CD4-positive, alpha-beta T cell treated with Interleukin-15 for 1 hour (primary cell): ENCODE results near the gene CCDC81.

Experiments
- DNase-seq: peaks from one replicate; pipeline ENCODE4 v3.0.0-alpha.2; 2020

CCDC81 gene

DNA sequence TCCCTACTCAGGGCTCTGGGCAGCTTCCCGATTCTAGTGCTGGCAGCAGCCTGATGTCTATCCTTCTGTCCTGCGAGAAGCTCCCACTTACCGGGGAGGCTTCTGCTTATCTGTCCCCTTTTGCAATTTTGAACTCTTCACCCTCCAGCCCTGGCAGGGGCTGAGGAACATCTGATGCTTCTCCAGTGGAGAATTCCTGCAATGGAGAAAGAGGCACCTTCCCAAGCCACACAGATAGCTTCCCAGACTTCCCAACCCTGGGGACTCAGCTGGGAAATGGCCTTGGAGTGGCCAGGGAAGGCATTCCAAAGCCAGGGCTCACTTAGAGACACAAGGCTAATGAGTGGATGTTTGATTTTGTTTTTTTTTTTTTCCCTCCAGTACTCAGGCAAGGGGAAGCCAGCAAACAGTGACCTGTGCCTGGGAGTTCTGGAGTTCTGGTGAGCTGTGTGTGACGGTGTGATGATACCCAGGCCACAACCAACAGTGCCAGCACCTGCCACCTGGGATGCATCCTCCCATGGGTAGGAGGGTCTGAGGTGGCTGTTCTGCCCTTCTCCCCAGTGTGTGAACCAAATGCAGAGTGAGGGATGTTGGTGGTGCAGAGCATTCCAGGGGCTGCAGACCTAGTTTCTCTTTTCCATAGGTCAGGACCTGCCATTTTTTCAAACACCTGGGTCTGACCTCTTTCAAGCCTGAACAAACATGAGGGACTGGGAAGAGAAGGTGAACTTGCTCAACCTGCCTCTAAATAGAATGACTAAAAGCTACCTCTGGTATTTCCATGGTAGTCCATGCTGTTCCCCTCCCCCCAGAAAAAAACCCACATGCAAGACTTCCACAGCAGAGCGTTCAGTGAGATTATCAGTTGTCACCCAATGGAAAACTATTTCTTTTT is 95.1 kb downstream of the CCDC81 start:
- no peak for DNase-seq
